ENCODE results near the gene CSRP1. TPM values are rescaled to one million over a fixed set of nuclear protein-coding genes. Genes with fewer than 3 reads are reported as not detected.

Gene CSRP1
- total and polyA plus RNA-seq, 9 of the 15 experiments (the other 6 are each of a cell fraction or from before 2014, with no cell fraction given): 6.8 to 39.4 (median 23.7) TPM

DNA sequence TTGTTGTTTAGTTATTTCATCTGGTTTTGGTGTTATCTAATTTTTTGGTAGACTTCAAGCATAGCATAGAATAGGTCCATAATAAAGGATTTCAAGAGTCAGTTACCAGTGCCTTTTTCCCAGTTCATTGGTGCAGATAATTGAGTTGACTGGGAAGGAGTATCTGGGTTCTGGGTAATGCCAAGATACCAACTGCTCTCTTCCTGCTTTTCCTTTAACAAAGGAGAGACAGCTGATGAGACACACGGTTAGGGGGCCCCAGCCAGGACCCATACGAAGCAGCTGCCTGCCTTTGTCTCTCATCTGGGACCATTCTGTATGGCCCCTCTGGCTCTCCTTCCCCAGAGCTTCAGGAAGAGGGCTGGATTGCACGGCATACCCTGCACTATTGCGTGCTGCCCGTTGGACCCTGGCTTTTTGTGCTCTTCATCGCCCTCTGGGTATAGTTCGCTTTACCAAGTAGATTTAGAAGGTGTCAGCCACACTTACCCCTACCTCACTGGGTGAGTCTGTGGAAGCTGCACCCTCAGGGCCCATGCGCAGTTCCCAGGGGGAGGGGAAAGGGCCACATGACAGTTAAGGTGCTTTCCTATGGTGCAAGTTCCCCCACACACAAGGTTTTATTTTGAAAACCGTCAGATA lies 39.0 kb upstream of the CSRP1 start (continued):
- TF ChIP-seq, protein P1, sequence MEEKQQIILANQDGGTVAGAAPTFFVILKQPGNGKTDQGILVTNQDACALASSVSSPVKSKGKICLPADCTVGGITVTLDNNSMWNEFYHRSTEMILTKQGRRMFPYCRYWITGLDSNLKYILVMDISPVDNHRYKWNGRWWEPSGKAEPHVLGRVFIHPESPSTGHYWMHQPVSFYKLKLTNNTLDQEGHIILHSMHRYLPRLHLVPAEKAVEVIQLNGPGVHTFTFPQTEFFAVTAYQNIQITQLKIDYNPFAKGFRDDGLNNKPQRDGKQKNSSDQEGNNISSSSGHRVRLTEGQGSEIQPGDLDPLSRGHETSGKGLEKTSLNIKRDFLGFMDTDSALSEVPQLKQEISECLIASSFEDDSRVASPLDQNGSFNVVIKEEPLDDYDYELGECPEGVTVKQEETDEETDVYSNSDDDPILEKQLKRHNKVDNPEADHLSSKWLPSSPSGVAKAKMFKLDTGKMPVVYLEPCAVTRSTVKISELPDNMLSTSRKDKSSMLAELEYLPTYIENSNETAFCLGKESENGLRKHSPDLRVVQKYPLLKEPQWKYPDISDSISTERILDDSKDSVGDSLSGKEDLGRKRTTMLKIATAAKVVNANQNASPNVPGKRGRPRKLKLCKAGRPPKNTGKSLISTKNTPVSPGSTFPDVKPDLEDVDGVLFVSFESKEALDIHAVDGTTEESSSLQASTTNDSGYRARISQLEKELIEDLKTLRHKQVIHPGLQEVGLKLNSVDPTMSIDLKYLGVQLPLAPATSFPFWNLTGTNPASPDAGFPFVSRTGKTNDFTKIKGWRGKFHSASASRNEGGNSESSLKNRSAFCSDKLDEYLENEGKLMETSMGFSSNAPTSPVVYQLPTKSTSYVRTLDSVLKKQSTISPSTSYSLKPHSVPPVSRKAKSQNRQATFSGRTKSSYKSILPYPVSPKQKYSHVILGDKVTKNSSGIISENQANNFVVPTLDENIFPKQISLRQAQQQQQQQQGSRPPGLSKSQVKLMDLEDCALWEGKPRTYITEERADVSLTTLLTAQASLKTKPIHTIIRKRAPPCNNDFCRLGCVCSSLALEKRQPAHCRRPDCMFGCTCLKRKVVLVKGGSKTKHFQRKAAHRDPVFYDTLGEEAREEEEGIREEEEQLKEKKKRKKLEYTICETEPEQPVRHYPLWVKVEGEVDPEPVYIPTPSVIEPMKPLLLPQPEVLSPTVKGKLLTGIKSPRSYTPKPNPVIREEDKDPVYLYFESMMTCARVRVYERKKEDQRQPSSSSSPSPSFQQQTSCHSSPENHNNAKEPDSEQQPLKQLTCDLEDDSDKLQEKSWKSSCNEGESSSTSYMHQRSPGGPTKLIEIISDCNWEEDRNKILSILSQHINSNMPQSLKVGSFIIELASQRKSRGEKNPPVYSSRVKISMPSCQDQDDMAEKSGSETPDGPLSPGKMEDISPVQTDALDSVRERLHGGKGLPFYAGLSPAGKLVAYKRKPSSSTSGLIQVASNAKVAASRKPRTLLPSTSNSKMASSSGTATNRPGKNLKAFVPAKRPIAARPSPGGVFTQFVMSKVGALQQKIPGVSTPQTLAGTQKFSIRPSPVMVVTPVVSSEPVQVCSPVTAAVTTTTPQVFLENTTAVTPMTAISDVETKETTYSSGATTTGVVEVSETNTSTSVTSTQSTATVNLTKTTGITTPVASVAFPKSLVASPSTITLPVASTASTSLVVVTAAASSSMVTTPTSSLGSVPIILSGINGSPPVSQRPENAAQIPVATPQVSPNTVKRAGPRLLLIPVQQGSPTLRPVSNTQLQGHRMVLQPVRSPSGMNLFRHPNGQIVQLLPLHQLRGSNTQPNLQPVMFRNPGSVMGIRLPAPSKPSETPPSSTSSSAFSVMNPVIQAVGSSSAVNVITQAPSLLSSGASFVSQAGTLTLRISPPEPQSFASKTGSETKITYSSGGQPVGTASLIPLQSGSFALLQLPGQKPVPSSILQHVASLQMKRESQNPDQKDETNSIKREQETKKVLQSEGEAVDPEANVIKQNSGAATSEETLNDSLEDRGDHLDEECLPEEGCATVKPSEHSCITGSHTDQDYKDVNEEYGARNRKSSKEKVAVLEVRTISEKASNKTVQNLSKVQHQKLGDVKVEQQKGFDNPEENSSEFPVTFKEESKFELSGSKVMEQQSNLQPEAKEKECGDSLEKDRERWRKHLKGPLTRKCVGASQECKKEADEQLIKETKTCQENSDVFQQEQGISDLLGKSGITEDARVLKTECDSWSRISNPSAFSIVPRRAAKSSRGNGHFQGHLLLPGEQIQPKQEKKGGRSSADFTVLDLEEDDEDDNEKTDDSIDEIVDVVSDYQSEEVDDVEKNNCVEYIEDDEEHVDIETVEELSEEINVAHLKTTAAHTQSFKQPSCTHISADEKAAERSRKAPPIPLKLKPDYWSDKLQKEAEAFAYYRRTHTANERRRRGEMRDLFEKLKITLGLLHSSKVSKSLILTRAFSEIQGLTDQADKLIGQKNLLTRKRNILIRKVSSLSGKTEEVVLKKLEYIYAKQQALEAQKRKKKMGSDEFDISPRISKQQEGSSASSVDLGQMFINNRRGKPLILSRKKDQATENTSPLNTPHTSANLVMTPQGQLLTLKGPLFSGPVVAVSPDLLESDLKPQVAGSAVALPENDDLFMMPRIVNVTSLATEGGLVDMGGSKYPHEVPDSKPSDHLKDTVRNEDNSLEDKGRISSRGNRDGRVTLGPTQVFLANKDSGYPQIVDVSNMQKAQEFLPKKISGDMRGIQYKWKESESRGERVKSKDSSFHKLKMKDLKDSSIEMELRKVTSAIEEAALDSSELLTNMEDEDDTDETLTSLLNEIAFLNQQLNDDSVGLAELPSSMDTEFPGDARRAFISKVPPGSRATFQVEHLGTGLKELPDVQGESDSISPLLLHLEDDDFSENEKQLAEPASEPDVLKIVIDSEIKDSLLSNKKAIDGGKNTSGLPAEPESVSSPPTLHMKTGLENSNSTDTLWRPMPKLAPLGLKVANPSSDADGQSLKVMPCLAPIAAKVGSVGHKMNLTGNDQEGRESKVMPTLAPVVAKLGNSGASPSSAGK (IDR thresholded peaks at IDR 0.05): 0 out of 2 replicates have a peak, but pooled peaks have one; percentile 16
- TF ChIP-seq CBFB (CRISPR knock-in tag; IDR thresholded peaks at IDR 0.05) (no peak), PTRF (tag; IDR thresholded peaks at IDR 0.05) (no peak)
